GM18867 (cell line): ENCODE measurements around the gene FAM53A.

Experiments
- ATAC-seq: cut with Tn5 transposase; IDR thresholded peaks from one replicate; pipeline ENCODE4 v1.9.1; 2021; ENCODE audit warnings: mild to moderate bottlenecking, moderate library complexity; ENCODE audit not compliant: unreplicated experiment

FAM53A gene, protein sequence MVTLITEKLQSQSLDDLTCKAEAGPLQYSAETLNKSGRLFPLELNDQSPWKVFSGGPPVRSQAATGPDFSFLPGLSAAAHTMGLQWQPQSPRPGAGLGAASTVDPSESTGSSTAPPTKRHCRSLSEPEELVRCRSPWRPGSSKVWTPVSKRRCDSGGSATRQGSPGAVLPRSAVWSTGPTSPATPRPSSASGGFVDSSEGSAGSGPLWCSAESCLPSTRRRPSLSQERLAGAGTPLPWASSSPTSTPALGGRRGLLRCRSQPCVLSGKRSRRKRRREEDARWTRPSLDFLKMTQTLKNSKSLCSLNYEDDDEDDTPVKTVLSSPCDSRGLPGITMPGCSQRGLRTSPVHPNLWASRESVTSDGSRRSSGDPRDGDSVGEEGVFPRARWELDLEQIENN

DNA sequence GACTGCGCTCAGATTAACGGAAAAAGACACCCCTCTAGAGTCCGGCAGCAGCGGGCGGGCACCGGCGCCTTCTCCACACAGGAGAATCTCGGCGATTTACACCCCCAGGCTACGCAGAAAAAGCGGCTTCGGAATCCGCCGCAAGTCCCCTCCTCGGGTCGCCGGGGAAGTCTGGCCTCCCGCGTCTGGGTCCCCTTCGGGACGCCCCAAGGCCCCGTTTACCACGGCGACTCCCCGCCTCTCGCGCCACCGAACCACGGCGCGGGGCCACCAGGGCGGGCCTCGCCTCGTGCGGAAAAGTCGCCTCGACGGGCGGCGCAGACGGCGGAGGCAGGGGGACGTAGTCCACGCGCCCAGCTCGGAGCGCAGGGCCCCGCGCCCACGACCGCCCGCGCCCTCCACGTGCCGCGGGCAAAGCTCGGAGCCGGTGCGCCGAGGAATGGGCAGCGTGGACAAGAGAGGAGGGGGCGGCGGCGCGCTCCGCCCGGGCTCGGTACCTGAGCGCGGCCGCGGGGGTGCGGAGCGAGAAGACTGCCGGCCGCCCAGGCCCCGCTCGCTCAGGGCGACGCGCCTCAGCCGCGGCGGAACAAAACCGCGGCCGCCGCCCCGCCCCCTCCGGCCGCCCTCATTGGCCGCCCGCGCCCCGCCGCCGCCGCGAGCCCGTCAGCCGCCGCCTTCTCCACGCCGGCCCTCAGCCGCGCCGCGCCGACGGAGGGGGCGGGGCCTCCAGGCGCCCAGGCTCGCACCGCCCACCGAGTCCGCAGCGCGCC, at the start of gene FAM53A:
Gene FAM53A, minus strand, starts transcription at position 578 of the 770 bp plus-strand sequence. CDS start 15,572 bp downstream, outside the sequence.
- peak; percentile 88 for ATAC-seq

- no peak for ATAC-seq
Measured at GRCh38 chr4:1732911-1733310, 48.8 kb upstream of the FAM53A start.

DNA sequence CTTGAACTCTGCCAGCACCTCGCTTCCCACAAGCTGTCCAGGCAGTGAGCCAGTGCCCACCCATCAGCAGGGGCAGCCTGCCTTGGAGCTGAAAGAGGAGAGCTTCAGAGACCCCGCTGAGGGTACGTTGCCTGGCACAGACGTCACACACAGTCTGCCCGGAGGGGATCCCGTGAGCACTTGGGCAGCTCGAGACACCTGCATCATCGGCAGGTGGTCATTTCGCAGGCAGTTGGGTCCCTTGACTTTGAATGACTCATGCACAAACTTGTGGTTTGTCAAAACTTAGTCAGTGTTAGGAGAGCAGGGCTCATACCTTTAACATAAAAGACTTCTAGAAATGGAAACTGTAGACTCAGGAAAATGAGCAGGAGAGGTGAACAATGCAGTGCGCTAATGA, 47.1 kb upstream of the FAM53A start:
- no peak for ATAC-seq

- ATAC-seq: no peak
Measured at GRCh38 chr4:1730532-1731135, 46.5 kb upstream of the FAM53A start.

- ATAC-seq: no peak
Measured at GRCh38 chr4:1728061-1728980, 44.2 kb upstream of the FAM53A start.

DNA sequence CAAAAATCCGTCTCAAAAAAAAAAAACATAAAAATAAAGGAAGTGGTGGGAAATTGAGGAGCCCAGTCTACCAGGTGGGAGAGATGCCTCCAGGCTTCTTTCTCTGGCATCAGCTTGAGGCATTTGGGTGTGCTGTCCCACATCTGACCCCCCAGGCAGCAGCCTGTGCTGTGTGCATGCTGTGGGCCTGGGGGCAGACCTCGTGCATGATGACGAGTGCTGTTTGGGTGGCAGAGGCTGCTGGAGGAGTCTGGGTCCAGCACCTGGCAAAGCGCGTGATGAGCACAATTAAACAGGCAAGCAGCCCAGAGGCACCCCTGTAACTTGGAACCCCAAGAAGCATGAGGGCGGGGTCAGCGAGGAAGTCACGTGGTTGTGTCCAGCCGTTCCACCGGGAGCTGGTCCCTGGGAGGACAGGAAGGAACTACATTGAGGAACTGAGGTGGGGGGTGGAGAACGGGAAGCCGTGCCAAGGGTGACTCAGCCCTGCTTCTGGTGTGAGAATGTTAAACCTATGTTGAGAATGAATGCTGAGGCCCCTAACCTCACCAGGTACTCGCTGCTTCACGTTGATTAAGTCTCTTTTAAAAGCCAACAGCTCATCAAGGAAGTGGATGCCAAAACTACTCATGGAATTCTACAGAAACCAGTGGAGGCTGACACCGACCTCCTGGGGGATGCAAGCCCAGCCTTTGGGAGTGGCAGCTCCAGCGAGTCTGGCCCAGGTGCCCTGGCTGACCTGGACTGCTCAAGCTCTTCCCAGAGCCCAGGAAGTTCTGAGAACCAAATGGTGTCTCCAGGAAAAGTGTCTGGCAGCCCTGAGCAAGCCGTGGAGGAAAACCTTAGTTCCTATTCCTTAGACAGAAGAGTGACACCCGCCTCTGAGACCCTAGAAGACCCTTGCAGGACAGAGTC, 43.3 kb upstream of the FAM53A start:
- ATAC-seq: no peak

- peak; percentile 30 for ATAC-seq
Measured at GRCh38 chr4:1726146-1726934, 42.2 kb upstream of the FAM53A start.

- ATAC-seq: no peak
Measured at GRCh38 chr4:1725521-1725920, 41.4 kb upstream of the FAM53A start.

DNA sequence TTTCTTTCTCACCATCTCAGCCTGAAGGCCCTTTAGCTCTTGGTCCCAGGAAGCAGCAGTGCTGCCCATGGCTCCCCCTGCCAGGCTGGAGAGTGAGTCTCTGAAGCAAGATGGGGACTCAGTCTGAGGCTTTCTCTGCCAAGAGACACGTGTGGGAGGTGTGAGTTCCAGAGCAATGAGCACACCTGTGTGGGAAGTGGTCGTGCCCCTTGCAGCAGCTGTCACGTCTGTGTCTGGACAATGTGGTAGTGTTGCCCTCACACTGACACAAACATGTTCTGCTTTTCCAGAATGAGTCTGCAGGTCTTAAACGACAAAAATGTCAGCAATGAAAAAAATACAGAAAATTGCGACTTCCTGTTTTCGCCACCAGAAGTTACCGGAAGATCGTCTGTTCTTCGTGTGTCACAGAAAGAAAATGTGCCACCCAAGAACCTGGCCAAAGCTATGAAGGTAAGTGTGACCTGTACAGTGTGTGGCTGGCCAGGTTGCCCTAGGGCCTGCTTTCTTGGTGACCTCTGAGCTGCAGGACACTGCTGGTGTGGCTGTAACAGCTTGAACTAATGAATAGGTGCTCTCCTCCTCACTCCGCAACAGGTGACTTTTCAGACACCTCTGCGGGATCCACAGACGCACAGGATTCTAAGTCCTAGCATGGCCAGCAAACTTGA, 39.2 kb upstream of the FAM53A start:
- ATAC-seq: no peak

- ATAC-seq: no peak
Measured at GRCh38 chr4:1722551-1723118, 38.5 kb upstream of the FAM53A start.

DNA sequence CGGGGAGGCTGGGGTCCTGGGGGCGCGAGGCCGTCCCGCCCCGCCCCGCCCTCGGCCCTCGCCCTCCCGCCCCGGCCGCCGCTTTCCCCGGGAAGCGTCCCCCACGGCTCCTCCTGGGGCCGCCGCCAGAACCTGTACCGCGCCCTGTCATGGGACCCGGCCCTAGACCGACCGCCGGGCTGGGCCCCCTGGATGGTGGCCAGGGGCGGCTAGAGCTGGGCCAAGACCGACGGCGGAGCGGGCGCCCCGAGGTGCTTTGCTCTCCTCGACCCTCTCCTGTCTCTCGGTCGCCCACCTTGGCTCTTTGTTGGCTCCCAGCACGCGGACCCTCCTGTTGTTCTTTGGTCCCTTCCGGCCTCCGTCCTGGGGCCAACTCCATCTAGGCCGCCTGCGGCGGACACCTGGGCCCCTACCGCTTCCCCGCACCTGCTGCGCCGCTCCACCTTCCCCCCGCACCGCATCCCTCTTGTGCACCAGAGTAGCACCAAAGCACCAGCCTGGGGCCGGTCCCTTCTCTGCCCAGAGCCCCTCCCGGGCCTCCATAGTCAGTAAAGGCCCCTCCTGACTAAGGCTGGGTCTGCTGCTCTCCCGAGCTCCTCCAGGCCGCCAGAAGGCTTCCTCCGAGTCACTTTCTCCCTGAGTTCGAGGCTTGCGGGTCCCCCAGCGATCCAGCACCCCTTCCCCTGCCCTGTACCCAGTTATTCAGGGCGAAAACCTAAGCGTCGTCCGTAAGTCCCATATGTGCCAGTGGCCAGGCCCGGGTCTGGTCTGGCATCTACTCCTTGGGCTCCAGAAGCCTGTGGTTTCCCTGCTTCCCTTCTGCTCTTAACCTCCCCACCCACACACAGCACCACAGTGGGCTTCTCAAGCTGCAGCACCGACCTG, 37.8 kb upstream of the FAM53A start:
- no peak for ATAC-seq

GRCh38 chr4:1721003-1721665, 37.0 kb upstream of the FAM53A start, which contains the start of the genes TACC3 and TMEM129:
Gene TACC3, plus strand, starts transcription at chr4:1721521. Its CDS starts 1,901 bp downstream, at chr4:1723422.
Gene TMEM129, minus strand, starts transcription at chr4:1721323. Its CDS starts 486 bp downstream, at chr4:1720837.
- ATAC-seq: peak; percentile 74

- ATAC-seq: peak; percentile 16
Measured at GRCh38 chr4:1720163-1720983, 36.3 kb upstream of the FAM53A start.

GRCh38 chr4:1718095-1718850, 34.2 kb upstream of the FAM53A start:
- no peak for ATAC-seq
